GM18520 (cell line): ENCODE measurements around the gene ZNF878.
"Not testable (repeated sequence)": the region's sequence is repeated elsewhere in the genome, so short reads cannot be mapped to it uniquely, and the experiment has no call there.

Source experiments
- ATAC-seq: cut with Tn5 transposase; IDR thresholded peaks from one replicate; pipeline ENCODE4 v1.9.1; 2021; ENCODE audit not compliant: unreplicated experiment

The ZNF878 gene

DNA sequence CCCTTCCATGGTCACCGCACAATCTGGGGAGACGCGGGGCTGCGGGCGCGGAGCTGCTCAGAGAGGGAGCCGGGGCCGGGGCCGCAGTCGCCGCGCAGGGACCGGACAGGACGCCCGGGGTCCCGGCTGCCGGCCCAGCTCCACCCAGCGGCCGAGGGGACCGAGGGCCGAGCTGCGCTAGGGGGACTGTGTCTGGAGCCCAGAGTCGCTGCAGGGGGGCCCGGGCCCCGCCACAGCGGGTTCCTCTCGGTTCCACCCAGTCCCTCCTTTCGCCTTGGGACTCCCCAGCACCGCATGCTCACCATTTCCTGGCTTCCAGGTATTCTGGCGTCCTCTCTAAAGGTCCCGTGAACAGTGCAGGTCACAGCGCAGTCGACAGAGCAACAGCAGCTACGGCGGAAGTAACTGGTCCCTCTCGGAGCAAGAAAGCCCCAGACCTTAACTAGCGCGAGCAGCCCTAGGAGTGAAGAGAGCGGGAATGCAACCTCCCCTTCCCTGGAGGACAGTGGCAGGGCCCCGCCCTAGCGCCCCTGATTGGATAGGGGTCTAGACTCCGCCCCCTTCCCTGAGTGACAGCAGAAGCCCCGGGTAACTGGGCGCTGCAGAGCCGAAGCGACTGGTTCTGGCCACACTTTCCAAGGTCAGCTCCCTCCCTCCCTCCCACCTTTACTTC, at the start of gene ZNF878:
Gene ZNF878 (minus strand): TSS at position 465 of the 673 bp plus-strand sequence. CDS start 160 bp downstream, at position 305.
- ATAC-seq, result no peak

DNA sequence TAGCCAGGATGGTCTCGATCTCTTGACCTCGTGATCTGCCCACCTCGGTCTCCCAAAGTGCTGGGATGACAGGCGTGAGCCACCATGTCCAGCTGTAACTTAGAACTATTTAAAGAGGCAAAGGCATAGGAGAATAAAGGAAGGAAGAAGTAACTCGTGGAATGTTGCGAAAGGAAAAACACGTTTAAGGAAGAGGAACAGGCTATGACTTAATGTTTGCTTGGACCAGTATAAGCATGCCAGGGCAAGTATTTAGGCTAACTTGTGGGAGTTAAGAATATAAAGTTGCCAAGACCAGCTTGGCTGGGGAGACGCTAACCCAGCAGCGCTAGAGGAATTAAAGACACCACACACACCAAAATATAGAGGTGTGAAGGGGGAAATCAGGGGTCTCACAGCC, 45.3 kb upstream of the ZNF878 start:
- ATAC-seq, result no peak

GRCh38 chr19:12095111-12095790, 42.5 kb upstream of the ZNF878 start:
- ATAC-seq, result no peak

- no peak for ATAC-seq
Measured at GRCh38 chr19:12093777-12094176, 41.0 kb upstream of the ZNF878 start.

DNA sequence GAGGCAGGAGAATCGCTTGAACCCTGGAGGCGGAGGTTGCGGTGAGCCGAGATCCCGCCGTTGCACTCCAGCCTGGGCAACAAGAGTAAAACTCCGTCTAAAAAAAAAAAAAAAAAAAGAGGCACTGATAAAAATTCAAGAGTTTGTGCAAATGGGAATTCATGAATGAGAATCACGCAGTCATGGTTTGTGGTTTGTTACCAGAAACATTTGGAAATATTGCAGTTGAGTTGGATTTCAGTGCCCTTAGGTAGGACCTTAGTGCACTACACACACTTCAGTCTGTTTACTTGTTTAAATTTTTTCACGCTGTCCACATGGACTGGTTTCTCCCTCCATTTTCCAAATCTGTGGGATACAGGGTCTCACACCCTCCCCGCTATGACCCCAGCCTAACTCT, 40.2 kb upstream of the ZNF878 start:
- no peak for ATAC-seq

DNA sequence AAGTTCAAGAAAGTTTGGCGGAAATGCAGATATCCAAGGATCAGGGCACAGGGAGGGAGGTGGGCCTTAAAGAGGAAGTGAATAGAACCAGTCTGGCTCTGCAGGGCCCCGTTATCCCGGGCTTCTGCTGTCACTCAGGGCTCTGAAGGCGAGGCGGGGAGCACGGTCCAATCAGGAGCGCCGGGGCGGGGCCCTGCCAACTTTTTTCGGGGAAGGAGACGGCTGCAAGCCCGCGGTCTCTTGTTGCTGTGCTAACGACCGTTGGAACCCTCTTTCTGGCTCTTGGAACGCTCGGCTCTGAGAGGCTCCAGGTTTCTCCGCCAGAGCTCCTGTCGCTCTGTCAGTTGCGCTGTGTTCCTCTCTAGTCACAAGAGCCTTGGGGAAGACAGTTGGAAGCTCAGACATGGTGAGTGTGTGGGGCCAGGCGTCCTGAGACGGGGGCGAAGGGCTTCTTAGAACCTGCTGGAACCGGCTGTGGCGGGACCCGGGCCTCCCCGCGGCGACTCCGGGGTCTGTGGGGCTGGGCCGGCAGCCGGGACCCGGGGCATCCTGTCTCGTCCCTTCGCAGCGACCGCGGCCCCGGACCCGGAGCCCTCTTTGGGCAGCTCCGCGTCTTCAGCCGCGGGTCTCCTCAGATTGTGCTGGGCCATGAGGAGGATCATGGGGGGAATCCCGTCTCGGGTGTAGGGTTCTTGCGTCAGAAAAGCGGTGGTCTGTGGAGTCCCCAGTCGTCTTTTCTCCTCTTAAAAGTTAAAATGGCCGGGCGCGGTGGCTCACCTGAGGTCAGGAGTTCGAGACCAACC, 39.5 kb upstream of the ZNF878 start:
- no peak for ATAC-seq

- ATAC-seq, result no peak
Measured at GRCh38 chr19:12090807-12091206, 38.0 kb upstream of the ZNF878 start.

DNA sequence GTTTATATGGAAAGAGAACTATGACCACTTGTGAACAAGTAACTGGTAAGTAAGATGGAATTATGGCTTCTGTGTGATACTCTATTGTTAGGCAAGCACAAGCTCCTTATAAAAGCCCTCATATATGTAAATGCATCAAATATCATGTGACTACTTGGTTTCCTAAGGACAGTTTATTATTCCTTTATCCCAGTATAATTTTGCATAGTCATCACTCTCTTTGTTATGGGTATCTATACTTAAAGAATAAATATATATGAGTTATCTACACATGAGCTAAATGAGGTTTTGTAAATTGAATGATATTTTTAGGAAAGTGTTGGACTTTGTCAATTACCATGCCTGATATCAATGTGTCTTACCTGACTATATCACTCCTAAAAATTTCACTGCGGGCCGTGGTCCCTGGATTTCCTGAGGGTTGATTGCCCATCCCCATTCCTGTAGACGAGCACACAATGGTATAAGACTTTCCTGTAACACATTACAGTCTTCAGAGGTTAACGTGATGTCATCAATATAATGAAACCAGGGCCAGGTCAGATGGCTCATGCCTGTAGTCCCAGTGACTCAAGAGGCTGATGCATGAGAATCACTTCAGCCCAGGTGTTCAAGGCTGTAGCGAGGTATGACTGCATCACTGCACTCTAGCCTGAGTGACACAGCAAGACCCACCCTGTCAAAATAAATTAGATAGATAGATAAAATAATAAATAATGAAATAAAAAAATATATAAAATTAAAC, 32.5 kb upstream of the ZNF878 start:
- no peak for ATAC-seq

DNA sequence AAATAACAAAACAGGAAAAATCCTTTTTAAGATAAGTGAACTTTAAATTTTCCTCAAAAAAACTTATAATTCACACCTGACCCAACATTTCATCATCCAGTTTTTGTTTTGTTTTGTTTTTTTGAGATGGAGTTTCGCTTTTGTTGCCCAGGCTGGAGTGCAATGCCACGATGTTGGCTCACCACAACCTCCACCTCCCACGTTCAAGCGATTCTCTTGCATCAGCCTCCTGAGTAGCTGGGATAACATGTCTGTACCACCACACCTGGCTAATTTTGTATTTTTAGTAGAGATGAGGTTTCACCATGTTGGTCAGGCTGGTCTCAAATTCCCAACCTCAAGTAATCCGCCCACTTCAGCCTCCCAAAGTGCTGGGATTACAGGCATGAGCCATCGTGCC, 30.6 kb upstream of the ZNF878 start:
- not testable (repeated sequence) for ATAC-seq

DNA sequence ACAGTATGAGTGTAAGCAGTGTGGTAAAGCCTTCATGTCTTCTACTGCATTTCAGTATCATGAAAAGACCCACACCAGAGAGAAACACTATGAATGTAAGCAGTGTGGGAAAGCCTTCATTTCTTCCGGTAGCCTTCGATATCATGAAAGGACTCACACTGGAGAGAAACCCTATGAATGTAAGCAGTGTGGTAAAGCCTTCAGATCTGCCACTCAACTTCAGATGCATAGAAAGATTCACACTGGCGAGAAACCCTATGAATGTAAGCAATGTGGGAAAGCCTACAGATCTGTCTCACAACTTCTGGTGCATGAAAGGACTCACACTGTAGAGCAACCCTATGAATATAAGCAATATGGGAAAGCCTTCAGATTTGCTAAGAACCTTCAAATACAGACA, 24.6 kb upstream of the ZNF878 start:
- no peak for ATAC-seq

GRCh38 chr19:12076331-12076730, 23.6 kb upstream of the ZNF878 start:
- not testable (repeated sequence) for ATAC-seq

DNA sequence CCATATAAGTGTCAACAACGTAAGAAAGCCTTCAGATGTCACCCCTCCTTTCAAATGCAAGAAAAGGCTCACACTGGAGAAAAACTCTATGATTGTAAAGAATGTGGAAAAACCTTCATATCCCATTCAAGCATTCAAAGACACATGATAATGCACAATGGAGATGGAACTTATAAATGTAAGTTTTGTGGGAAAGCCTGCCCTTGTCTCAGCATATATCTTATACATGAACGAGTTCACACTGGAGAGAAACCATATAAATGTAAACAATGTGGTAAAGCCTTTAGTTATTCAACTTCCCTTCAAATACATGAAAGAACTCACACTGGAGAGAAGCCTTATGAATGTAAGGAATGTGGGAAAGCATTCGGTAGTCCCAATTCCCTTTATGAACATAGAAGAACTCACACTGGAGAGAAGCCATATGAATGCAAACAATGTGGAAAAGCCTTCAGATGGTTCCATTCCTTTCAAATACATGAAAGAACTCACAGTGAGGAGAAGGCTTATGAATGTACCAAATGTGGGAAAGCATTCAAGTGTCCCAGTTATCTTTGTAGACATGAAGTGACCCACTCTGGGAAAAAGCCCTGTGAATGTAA, 22.9 kb upstream of the ZNF878 start:
- ATAC-seq, result no peak

GRCh38 chr19:12064590-12065538, 12.1 kb upstream of the ZNF878 start, which contains the start of gene ZNF844:
Gene ZNF844, plus strand, starts transcription at chr19:12064731. Its CDS starts 143 bp downstream, at chr19:12064874.
- no peak for ATAC-seq

DNA sequence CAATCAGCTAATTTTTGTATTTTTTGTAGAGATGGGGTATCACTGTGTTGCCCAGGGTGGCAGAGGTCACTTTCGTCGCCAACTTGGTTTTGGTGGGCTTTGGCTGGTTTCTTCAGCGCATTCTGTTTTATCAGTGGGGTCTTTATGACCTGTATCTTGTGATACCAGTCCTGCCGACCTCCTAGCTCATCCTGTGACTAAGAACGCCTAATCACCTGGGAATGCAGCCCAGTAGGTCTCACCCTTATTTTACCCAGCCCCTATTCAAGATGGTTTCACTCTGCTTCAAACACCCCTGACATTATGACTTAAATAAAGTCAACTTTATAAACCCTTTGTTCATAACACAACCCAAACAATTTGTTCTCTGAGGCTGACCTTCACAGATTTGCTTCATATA, 3.0 kb upstream of the ZNF878 start:
- ATAC-seq, result no peak

DNA sequence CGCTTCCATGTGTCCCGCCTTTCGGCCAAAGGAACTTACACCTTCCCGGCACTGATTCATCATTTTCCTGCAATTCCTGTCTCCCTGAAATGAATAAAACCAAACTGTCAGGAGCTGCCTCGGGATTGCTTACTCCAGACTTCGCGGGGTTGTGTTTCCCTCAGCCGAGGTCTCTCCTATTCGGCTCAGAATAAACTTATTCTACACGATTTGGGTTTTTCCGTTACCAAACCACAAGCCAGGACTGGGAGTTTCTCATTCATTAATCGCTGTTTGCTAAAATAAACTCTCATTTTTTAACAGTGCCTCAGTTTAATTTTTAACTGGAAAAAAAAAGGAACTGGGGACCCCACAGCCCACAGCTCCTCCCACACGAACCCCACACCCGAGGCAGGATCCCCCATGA, 667 bp downstream of the ZNF878 start:
- no peak for ATAC-seq

DNA sequence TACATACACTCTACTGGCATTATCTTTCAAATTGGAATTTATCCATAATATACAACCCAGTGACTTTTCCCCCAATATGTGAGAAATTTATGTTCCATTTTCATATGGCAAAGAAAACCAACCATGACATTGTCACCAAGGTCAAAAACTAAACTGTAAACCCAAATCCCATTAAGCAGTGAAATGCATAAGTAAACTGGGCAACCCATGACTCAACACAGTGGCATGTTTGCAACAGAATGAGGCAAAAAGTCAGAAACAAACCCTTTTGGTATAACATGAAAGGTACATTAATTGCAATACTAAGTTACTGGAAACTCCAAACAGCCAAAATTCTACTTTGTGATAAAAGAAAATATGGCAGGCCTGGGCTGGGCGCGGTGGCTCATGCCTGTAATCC, 4.9 kb downstream of the ZNF878 start:
- no peak for ATAC-seq

- no peak for ATAC-seq
Measured at GRCh38 chr19:12043752-12044422, 8.9 kb downstream of the ZNF878 start.

DNA sequence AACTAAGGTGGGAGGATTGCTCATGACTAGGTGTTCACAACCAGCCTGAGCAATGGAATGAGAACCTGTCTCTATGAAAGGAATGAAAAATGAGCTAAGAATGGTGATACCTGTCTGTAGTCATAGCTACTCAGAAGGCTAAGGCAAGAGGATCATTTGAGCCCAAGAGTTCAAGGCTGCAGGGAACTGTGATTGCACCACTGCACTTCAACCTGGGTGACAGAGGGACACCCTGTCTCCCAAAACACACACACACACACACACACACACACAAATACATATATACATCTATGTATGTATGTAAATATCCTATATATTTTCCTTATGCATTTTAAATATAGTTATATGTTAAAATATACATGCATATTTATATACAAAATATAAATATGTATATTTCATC, 9.9 kb downstream of the ZNF878 start:
- ATAC-seq, result no peak
